PC-3 (cell line): ENCODE data around the gene ADAMTSL1.

Experiments
- EZH2 ChIP-seq: fragments of 300-600 bp; sonication (generic); IDR thresholded peaks from one replicate; pipeline ENCODE4 v1.6.1; 2017; ENCODE audit warnings: antibody characterized with exemption, mild to moderate bottlenecking, low read length; ENCODE audit not compliant: unreplicated experiment
- TF ChIP-seq, protein P1 (sequence below): fragments of 300-600 bp; sonication (generic); conservative IDR thresholded peaks from 2 replicates; pipeline ENCODE4 v1.5.1; 2017; ENCODE audit warnings: antibody characterized with exemption, low read depth, mild to moderate bottlenecking, low read length

DNA sequence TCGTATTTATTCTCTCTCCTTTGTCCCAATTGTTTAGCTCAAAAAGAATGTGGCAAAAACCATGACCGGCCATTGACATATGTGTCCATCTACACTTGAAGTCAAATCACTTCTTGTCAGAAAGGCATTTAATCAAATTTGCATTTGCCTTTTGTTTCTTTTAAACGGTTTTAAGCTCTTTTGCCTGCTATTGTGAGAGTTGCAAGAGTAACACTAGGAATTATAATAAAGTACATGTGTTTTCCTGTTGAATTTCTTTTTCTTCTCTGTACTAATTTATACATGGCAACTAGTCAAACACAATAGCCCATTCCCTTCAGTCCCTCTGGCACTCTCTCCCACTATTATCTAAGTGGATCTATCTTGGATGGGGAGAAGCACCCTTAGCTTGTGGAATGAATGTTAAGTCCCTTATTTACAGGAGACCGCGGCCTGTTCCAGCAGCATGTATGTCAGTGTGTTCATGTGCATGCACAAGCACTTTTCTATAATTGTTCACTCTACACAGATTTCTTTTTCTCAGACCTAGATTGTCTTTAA lies 3.2 kb downstream of the ADAMTSL1 start:
- TF ChIP-seq, protein P1, sequence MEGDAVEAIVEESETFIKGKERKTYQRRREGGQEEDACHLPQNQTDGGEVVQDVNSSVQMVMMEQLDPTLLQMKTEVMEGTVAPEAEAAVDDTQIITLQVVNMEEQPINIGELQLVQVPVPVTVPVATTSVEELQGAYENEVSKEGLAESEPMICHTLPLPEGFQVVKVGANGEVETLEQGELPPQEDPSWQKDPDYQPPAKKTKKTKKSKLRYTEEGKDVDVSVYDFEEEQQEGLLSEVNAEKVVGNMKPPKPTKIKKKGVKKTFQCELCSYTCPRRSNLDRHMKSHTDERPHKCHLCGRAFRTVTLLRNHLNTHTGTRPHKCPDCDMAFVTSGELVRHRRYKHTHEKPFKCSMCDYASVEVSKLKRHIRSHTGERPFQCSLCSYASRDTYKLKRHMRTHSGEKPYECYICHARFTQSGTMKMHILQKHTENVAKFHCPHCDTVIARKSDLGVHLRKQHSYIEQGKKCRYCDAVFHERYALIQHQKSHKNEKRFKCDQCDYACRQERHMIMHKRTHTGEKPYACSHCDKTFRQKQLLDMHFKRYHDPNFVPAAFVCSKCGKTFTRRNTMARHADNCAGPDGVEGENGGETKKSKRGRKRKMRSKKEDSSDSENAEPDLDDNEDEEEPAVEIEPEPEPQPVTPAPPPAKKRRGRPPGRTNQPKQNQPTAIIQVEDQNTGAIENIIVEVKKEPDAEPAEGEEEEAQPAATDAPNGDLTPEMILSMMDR: no peak
- TF ChIP-seq EZH2: no peak
